ENCODE data around the gene MCF2L.

MCF2L gene

DNA sequence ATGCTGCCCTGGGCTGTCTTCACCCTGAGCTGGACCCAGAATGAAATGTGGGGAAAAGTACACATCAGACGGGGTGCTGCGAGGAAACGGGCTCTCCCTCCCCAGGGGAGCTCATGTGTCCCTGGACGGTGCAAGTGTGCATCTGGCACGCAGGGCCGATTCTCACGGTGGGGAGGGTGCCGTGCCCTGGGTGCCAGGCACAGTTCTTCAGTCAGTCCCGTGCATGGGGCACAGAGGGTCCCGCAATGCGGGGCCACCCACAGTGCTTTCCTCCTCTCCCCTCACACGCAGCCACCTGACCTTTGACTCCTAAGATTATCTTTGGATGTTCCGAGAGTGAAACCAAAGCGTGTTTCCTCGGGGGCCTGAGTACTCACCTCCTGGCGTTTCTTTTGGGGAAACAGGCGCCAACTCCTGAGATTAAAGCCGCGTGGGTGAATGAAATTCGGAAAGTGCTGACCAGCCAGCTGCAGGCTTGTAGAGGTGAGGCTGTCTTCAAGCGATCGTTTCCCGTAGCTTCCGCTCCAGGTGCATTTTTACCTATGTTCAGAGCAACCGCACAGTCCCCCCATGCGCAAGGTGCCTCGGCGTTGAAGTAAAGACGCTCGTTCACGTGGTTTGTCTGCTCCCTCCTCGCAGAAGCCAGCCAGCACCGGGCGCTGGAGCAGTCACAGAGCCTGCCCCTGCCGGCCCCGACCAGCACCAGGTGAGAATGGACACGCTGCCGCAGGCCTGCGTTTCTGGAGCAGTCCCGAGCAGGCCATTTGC, 119.1 kb downstream of the MCF2L start:
- no peaks in the 10 kb centered on the region for H3K27me3 ChIP-seq (ENCODE audit: insufficient read depth, poor library complexity, severe bottlenecking)
- DNase-seq (ENCODE audit: low read depth in 1 of 2, low spot score in 1 of 2), result no peak
- H3K27ac ChIP-seq (replicated peaks), result no peak overlapping the region
- no peak overlapping the region for H3K4me3 ChIP-seq (replicated peaks; ENCODE audit: insufficient read depth, low read length)
- TF ChIP-seq GABPA (IDR thresholded peaks at IDR 0.05; ENCODE audit: low read depth) (no peak), POLR2AphosphoS5 (IDR thresholded peaks at IDR 0.05; ENCODE audit: low read depth) (no peak), SPI1 (IDR thresholded peaks at IDR 0.05; ENCODE audit: borderline replicate concordance, low read depth) (no peak)
- TF ChIP-seq, protein P1, sequence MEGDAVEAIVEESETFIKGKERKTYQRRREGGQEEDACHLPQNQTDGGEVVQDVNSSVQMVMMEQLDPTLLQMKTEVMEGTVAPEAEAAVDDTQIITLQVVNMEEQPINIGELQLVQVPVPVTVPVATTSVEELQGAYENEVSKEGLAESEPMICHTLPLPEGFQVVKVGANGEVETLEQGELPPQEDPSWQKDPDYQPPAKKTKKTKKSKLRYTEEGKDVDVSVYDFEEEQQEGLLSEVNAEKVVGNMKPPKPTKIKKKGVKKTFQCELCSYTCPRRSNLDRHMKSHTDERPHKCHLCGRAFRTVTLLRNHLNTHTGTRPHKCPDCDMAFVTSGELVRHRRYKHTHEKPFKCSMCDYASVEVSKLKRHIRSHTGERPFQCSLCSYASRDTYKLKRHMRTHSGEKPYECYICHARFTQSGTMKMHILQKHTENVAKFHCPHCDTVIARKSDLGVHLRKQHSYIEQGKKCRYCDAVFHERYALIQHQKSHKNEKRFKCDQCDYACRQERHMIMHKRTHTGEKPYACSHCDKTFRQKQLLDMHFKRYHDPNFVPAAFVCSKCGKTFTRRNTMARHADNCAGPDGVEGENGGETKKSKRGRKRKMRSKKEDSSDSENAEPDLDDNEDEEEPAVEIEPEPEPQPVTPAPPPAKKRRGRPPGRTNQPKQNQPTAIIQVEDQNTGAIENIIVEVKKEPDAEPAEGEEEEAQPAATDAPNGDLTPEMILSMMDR (IDR thresholded peaks at IDR 0.05; ENCODE audit: insufficient read depth, low read length), result no peak
- TF ChIP-seq, protein P2, sequence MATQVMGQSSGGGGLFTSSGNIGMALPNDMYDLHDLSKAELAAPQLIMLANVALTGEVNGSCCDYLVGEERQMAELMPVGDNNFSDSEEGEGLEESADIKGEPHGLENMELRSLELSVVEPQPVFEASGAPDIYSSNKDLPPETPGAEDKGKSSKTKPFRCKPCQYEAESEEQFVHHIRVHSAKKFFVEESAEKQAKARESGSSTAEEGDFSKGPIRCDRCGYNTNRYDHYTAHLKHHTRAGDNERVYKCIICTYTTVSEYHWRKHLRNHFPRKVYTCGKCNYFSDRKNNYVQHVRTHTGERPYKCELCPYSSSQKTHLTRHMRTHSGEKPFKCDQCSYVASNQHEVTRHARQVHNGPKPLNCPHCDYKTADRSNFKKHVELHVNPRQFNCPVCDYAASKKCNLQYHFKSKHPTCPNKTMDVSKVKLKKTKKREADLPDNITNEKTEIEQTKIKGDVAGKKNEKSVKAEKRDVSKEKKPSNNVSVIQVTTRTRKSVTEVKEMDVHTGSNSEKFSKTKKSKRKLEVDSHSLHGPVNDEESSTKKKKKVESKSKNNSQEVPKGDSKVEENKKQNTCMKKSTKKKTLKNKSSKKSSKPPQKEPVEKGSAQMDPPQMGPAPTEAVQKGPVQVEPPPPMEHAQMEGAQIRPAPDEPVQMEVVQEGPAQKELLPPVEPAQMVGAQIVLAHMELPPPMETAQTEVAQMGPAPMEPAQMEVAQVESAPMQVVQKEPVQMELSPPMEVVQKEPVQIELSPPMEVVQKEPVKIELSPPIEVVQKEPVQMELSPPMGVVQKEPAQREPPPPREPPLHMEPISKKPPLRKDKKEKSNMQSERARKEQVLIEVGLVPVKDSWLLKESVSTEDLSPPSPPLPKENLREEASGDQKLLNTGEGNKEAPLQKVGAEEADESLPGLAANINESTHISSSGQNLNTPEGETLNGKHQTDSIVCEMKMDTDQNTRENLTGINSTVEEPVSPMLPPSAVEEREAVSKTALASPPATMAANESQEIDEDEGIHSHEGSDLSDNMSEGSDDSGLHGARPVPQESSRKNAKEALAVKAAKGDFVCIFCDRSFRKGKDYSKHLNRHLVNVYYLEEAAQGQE (IDR thresholded peaks at IDR 0.05; ENCODE audit: insufficient replicate concordance, low read depth), result no peak

DNA sequence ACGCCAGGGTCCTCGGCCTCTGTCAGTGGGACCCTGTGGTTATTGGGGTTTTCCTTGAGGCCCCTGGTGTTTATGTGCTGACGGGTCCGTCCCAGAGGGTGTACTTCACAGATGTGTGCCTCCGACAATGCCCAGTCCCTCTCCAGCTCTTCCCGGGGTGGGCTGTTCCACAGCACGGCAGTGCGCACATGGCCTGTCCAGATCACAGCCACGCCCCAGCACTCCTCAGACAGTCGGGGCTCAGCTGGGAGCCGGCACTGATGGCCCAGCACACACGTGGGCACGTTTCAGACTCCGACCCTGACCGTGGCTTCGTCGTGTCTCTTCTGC, 119.6 kb downstream of the MCF2L start:
- no peak for DNase-seq (ENCODE audit: low read depth in 1 of 2, low spot score in 1 of 2)
- Histone ChIP-seq H3K27me3 (ENCODE audit: insufficient read depth, poor library complexity, severe bottlenecking) (no peaks in the 10 kb centered on the region), H3K27ac (replicated peaks) (no peak overlapping the region), H3K4me3 (replicated peaks; ENCODE audit: insufficient read depth, low read length) (no peak overlapping the region)
- TF ChIP-seq, protein P1 (IDR thresholded peaks at IDR 0.05; ENCODE audit: insufficient read depth, low read length), result no peak
- TF ChIP-seq GABPA (IDR thresholded peaks at IDR 0.05; ENCODE audit: low read depth) (no peak), SPI1 (IDR thresholded peaks at IDR 0.05; ENCODE audit: borderline replicate concordance, low read depth) (no peak)

DNA sequence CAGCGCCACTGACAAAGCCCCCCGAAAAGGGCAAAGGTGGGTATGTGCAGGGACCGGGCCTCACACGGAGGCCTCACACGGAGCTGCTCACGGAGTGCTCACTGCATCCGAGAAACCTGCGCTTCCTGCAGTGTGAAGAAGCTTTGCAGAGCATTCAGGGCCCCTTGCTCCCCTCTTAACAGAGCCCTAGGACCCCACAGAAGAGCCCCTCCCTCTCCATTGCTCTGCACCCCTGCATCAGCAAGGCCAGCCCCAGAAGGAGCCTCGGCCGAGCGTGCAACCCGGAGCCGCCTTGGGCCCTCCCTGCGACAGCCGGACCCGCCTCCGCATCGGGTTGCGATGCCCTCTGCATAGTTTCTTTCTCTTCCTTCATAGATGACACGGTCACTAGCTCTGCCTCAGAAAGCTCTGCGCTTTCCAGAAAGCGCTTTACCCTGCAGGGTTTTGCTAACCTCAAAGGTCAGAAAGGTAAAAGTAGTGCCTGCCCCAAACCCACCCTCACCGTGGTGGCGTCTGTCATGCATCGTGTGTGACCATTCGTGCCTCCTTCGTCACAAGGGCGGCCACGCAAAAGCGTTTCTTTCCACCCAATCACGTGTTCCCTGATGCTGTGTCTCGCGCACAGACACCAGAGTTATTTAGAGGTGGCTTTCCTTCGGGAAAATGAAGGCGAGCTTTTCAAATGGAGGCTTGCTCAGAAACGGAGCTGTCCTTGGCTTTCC, 120.8 kb downstream of the MCF2L start:
- H3K27ac ChIP-seq (replicated peaks), result no peak overlapping the region
- no peaks in the 10 kb centered on the region for H3K27me3 ChIP-seq (ENCODE audit: insufficient read depth, poor library complexity, severe bottlenecking)
- DNase-seq (ENCODE audit: low read depth in 1 of 2, low spot score in 1 of 2), result no peak
- H3K4me3 ChIP-seq (replicated peaks; ENCODE audit: insufficient read depth, low read length), result no peak overlapping the region
- TF ChIP-seq SPI1 (IDR thresholded peaks at IDR 0.05; ENCODE audit: borderline replicate concordance, low read depth) (no peak), GABPA (IDR thresholded peaks at IDR 0.05; ENCODE audit: low read depth) (no peak), POLR2AphosphoS5 (IDR thresholded peaks at IDR 0.05; ENCODE audit: low read depth) (no peak)
- TF ChIP-seq, protein P1 (IDR thresholded peaks at IDR 0.05; ENCODE audit: insufficient read depth, low read length), result no peak
- TF ChIP-seq, protein P2 (IDR thresholded peaks at IDR 0.05; ENCODE audit: insufficient replicate concordance, low read depth), result no peak

All from HL-60 (cell line).